GM20431 (cell line): ENCODE data around the gene GJB2.

Experiments
- in situ Hi-C: fragments of 300-500 bp; cut with MseI, MboI; formaldehyde crosslinking; loops from one replicate; pipeline ENCODE4 v1.15.0; 2020; ENCODE audit warnings: low sequenced_read_pairs; ENCODE audit not compliant: unreplicated experiment

Gene GJB2

GRCh38 chr13:20192836-20193161 lies at the start of gene GJB2:
Gene GJB2, minus strand, starts transcription at chr13:20192938. Its CDS starts 3,357 bp downstream, at chr13:20189581.
- in situ Hi-C loops: loop anchor here (25.0 kb wide), 1 partner anchor 295 kb away; no protein-coding TSS in a partner anchor

- in situ Hi-C loops: no loop called here
These were observed 48.9 kb upstream of the GJB2 start for GRCh38 chr13:20241593-20241992.

GRCh38 chr13:20239748-20240147 lies 47.0 kb upstream of the GJB2 start:
- in situ Hi-C loops: no loop called here

GRCh38 chr13:20232556-20233277 lies 40.0 kb upstream of the GJB2 start:
- in situ Hi-C loops: no loop called here

- in situ Hi-C loops: no loop called here
These were observed 39.3 kb upstream of the GJB2 start, which contains the start of gene GJB6 for GRCh38 chr13:20231839-20232555. Gene GJB6, minus strand, starts transcription at chr13:20232319. Its CDS starts 8,839 bp downstream, at chr13:20223480.

GRCh38 chr13:20230913-20231838 lies 38.4 kb upstream of the GJB2 start:
- in situ Hi-C loops: no loop called here

GRCh38 chr13:20227730-20228129 lies 35.0 kb upstream of the GJB2 start:
- in situ Hi-C loops: no loop called here

- in situ Hi-C loops: no loop called here
These were observed 34.5 kb upstream of the GJB2 start for GRCh38 chr13:20227288-20227687.

DNA sequence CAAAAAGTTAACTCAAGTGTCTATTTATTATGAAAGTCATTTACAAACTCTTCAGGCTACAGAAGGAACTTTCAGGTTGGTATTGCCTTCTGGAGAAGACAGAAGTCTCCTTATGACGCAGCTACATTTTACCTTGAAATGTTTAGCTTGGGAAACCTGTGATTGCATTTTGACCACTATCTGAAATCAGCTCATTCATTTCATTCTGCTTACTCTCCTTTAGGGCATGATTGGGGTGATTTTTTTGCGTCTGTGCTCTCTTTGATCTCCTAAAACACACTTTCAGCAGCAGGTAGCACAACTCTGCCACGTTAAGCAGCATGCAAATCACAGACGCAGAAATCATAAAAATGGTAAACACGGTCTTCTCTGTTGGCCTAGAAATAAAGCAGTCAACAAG lies 29.8 kb upstream of the GJB2 start:
- in situ Hi-C loops: no loop called here

- in situ Hi-C loops: no loop called here
These were observed 29.0 kb upstream of the GJB2 start for GRCh38 chr13:20221772-20222171.

- in situ Hi-C loops: no loop called here
These were observed 26.8 kb upstream of the GJB2 start for GRCh38 chr13:20219577-20219976.

DNA sequence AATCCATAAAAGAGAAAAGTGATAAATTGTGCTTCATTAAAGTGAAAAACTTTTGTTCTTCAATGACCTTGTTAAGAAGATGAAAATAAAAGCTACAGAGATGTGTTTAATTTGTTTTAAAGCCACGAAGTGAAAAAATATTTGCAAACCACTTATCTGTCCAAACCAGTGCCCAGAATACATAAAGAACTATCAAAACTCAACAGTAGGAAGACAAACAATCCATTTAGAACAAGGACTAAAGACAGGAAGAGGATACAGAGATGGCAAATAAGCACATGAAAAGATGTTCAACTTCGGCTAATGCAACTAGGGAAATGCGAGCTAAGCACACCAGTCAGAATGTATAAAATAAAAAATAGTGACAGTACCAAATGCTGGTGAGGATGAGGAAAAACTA lies 24.4 kb upstream of the GJB2 start:
- in situ Hi-C loops: no loop called here

GRCh38 chr13:20209948-20210347 lies 17.2 kb upstream of the GJB2 start:
- in situ Hi-C loops: no loop called here

GRCh38 chr13:20206698-20207235 lies 14.0 kb upstream of the GJB2 start:
- in situ Hi-C loops: no loop called here

- in situ Hi-C loops: no loop called here
These were observed 13.4 kb upstream of the GJB2 start for GRCh38 chr13:20206065-20206697.

DNA sequence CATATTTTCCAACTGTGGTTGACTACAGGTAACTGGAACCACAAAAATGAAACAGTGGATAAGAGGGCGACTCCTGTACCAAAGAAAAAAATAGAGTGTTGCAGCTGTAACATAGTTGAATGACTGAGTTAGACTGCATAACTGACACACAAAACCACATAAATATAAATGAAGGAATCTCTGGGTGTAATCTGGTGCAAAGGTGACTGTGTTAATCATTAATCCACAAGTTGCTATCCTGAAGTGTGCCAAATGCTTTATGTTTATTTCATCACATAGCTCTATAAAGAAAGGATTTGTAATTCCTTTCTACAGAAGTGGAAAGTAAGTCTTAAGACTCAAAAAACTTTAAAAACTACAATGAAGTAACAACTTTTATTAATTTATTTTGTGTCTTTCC lies 6.0 kb upstream of the GJB2 start:
- in situ Hi-C loops: loop anchor here (25.0 kb wide), 1 partner anchor 289 kb away; no protein-coding TSS in a partner anchor

GRCh38 chr13:20197361-20197834 lies 4.7 kb upstream of the GJB2 start:
- in situ Hi-C loops: loop anchor here (25.0 kb wide), 1 partner anchor 290 kb away; no protein-coding TSS in a partner anchor

- in situ Hi-C loops: loop anchor here (25.0 kb wide), 1 partner anchor 292 kb away; no protein-coding TSS in a partner anchor
These were observed 3.1 kb upstream of the GJB2 start for GRCh38 chr13:20195801-20196200.

- in situ Hi-C loops: loop anchor here (25.0 kb wide), 1 partner anchor 293 kb away; no protein-coding TSS in a partner anchor
These were observed 1.3 kb upstream of the GJB2 start for GRCh38 chr13:20193907-20194631.
